Right atrium auricular region (tissue), 2 donors: ENCODE data around the gene NOTCH2. TPM values are rescaled to one million over a fixed set of nuclear protein-coding genes. Genes with fewer than 3 reads are reported as not detected.

Experiments
- DNase-seq: peaks from one replicate; pipeline ENCODE4 v3.0.0-alpha.2; 2019; ENCODE audit warnings: low spot score
- H3K27ac ChIP-seq, 2 donors: fragments of 200-600 bp; sonication (generic); 1 replicate in 1 of 2; 2 replicates in 1 of 2; pipeline ENCODE4 v1.5.1; 2016 to 2019
- H3K27me3 ChIP-seq, 2 donors: fragments of 200-600 bp; sonication (generic); one replicate each; pipeline versions ENCODE4 v1.5.1 to v1.6.0; 2017 to 2019
- H3K36me3 ChIP-seq: fragments of 200-600 bp; sonication (generic); one replicate; pipeline ENCODE4 v1.5.1; 2016
- H3K4me1 ChIP-seq, 2 donors: fragments of 200-600 bp; sonication (generic); one replicate each; pipeline versions ENCODE4 v1.5.1 to v1.6.0; 2017 to 2019
- H3K4me3 ChIP-seq, 2 donors: fragments of 200-600 bp; sonication (generic); 1 replicate in 1 of 2; 2 replicates in 1 of 2; pipeline ENCODE4 v1.5.1; 2017 to 2019; ENCODE audit warnings: mild to moderate bottlenecking in 1 of 2, moderate library complexity in 1 of 2
- H3K9me3 ChIP-seq, 2 donors: fragments of 200-600 bp; sonication (generic); one replicate each; pipeline ENCODE4 v1.5.1; 2019
- CTCF ChIP-seq, 2 donors: fragments of 200-600 bp; sonication (generic); IDR thresholded peaks; one replicate each; pipeline ENCODE4 v1.5.1; 2019; ENCODE audit warnings: antibody characterized with exemption in 2 of 2
- total RNA-seq, 2 donors: library from RNA; depleted of rRNA; stranded (reverse); fragments of >200 nt; gene quantifications; one replicate each; pipeline ENCODE4 v1.1.0, GENCODE V29; 2016

NOTCH2 gene
- total RNA-seq, 2 donors from 2014 or later = 26.7 to 45.9 TPM

DNA sequence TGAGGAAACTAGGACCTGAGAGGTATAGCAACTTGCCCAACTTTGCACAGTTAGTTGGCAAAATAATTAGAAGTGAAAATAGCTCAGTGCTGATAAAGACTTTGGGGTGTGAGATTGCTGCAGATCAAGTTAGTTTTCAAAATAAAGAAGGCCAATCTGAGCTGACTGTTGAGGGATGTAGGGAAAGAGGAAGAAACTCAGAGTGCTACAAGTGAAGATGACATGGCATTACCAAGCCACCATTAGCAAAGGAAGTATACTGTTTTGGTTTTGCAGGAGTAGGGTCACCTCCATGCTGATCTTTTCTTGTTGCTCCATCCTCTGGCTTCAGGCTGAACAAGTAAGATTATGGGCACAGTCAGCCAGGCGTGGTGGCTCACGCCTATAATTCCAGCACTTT is 94.5 kb downstream of the NOTCH2 start:
- no peak for TF ChIP-seq CTCF (IDR thresholded peaks at IDR 0.05)
- Histone ChIP-seq H3K27me3 (no peaks in the 10 kb centered on the region), H3K9me3 (no peaks in the 10 kb centered on the region), H3K36me3 (peaks cover 4% of the 10 kb centered on the region), H3K27ac (no peak overlapping the region), H3K4me3 (no peak overlapping the region), H3K4me1 (no peaks in the 10 kb centered on the region)
- DNase-seq = no peak

GRCh38 chr1:119974013-119974412 is 95.4 kb downstream of the NOTCH2 start:
- Histone ChIP-seq H3K27me3 (no peaks in the 10 kb centered on the region), H3K9me3 (no peaks in the 10 kb centered on the region), H3K36me3 (peaks cover 11% of the 10 kb centered on the region), H3K4me3 (no peak overlapping the region), H3K27ac (no peak overlapping the region), H3K4me1 (no peaks in the 10 kb centered on the region)
- TF ChIP-seq CTCF (IDR thresholded peaks at IDR 0.05) = no peak
- DNase-seq = no peak

DNA sequence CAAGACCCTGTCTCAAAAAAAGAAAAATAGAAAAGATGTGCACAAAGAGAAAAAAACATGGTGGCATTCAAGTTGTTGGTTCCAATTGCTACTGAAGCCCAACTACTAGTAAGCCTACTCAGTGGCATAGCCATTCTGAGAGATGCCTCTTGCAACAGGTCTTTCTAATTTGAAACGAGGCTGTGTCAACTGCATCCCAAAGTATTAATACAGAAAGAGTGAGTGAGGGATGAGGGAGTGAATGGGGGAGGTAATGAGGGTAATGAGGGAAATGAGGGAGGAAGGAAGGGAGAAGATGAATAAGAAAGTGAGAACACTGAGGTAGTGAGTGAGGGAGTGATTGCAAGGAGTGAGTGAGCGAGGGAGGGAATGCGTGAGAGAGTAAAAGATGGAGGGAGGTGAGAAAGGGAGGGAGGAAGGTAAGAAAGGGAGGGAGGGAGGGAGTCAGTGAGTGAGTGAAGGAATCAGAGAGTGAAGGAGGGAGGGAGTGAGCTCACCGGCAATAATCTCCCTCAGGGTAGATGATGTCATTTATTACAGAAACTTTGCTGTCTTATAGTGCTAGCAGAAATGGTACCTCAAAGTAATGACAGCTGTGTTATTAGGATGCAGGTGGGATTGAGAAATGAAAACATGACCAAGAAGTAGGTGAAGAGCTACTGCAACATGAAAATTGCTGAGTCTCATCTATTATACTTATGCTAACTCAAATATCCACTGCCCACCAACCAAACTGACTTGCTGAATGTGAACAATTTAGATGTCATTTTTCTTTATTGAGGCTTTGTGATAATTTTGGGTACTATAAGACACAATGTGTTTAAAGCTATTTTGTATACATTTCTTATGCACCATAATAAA is 97.5 kb downstream of the NOTCH2 start:
- H3K4me1 ChIP-seq = peaks cover 0 to 4% of the 10 kb centered on the region in 2 donors
- H3K9me3 ChIP-seq = no peaks in the 10 kb centered on the region
- DNase-seq = no peak
- H3K27ac ChIP-seq = no peak overlapping the region
- H3K36me3 ChIP-seq = peaks cover 31% of the 10 kb centered on the region
- H3K27me3 ChIP-seq = no peaks in the 10 kb centered on the region
- TF ChIP-seq CTCF (IDR thresholded peaks at IDR 0.05) = no peak
- H3K4me3 ChIP-seq = no peak overlapping the region

GRCh38 chr1:119968601-119969000 is 100.9 kb downstream of the NOTCH2 start:
- Histone ChIP-seq H3K27me3 (no peaks in the 10 kb centered on the region), H3K4me3 (no peak overlapping the region), H3K9me3 (no peaks in the 10 kb centered on the region), H3K4me1 (peaks cover 0 to 26% of the 10 kb centered on the region in 2 donors), H3K27ac (no peak overlapping the region), H3K36me3 (peaks cover 37% of the 10 kb centered on the region)
- no peak for TF ChIP-seq CTCF (IDR thresholded peaks at IDR 0.05)
- DNase-seq = no peak

DNA sequence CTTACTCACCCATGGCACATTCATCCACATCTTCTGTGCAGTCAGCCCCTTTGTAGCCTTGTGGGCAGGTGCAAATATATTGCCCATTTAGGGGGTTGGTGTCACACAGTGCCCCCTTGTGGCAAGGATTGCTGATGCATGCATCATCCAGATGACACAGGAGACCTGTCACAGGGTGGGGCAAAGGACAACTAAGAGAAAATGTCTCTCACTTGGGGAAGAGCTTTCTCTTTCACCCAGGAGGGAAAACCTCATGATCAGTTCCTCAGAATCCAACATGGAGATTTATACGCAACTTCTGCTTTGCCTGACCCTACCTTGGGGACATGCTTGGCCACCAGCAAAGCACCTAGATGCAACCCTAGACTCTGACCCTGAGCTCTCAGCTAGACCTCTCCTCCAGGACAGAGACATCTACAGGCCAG is 101.4 kb downstream of the NOTCH2 start:
- H3K36me3 ChIP-seq = peaks cover 42% of the 10 kb centered on the region
- peaks cover 0 to 26% of the 10 kb centered on the region in 2 donors for H3K4me1 ChIP-seq

More for the DNA sequence above, 101.4 kb downstream of the NOTCH2 start:
- Histone ChIP-seq H3K27ac (no peak overlapping the region), H3K4me3 (no peak overlapping the region), H3K9me3 (no peaks in the 10 kb centered on the region), H3K27me3 (no peaks in the 10 kb centered on the region)
- TF ChIP-seq CTCF (IDR thresholded peaks at IDR 0.05) = peak in 1 of 2 donors; percentile 71
- DNase-seq = no peak
